Esophagus muscularis mucosa (tissue), 4 donors: ENCODE results near the gene TPSAB1. TPM values are rescaled to one million over a fixed set of nuclear protein-coding genes. Genes with fewer than 3 reads are reported as not detected.

Experiments
- DNase-seq: peaks from one replicate; pipeline ENCODE4 v3.0.0-alpha.2; 2017; ENCODE audit errors: extremely low spot score
- H3K27ac ChIP-seq, 4 donors: fragments of 200-600 bp; sonication (generic); replicated peaks in 1 of 4; 1 replicate in 3 of 4; 2 replicates in 1 of 4; pipeline ENCODE4 v1.5.1; 2016 to 2019; ENCODE audit warnings: mild to moderate bottlenecking in 1 of 4
- H3K27me3 ChIP-seq, 4 donors: fragments of 200-600 bp; sonication (generic); one replicate each; pipeline versions ENCODE4 v1.5.1 to v1.6.0; 2016 to 2019
- H3K36me3 ChIP-seq, 4 donors: fragments of 200-600 bp; sonication (generic); one replicate each; pipeline ENCODE4 v1.5.1; 2016 to 2019
- H3K4me1 ChIP-seq, 4 donors: fragments of 200-600 bp; sonication (generic); one replicate each; pipeline ENCODE4 v1.5.1; 2016 to 2019
- H3K4me3 ChIP-seq, 4 donors: fragments of 200-600 bp; sonication (generic); 1 replicate in 2 of 4; 2 replicates in 2 of 4; pipeline ENCODE4 v1.5.1; 2016 to 2019; ENCODE audit warnings: mild to moderate bottlenecking in 4 of 4, moderate library complexity in 1 of 4
- H3K9me3 ChIP-seq, 4 donors: fragments of 200-600 bp; sonication (generic); 1 replicate in 3 of 4; 2 replicates in 1 of 4; pipeline ENCODE4 v1.5.1; 2016 to 2019
- CTCF ChIP-seq, 3 experiments: fragments of 200-600 bp in 2 of 3; fragments of 450-650 bp in 1 of 3; sonication (generic) in 2 of 3; IDR thresholded peaks; one replicate each; pipeline ENCODE4 v1.5.1; 2017 to 2019; ENCODE audit warnings: antibody characterized with exemption in 3 of 3, mild to moderate bottlenecking in 2 of 3, moderate library complexity in 1 of 3
- EP300 ChIP-seq: sonication (generic); formaldehyde crosslinking; IDR thresholded peaks from one replicate; pipeline ENCODE4 v1.6.1; 2017; ENCODE audit warnings: antibody characterized with exemption
- POLR2A ChIP-seq: fragments of 450-650 bp; IDR thresholded peaks from one replicate; pipeline ENCODE4 v1.6.1; 2017; ENCODE audit warnings: antibody characterized with exemption, moderate library complexity, mild to moderate bottlenecking, low read depth
- POLR2AphosphoS5 ChIP-seq, 2 donors: sonication (generic); formaldehyde crosslinking; IDR thresholded peaks; one replicate each; pipeline ENCODE4 v1.6.1; 2017; ENCODE audit warnings: antibody characterized with exemption in 2 of 2
- WGBS: methylation state at CpG from one replicate; pipeline ENCODE4 v1.1.5; 2018; 5-methylcytosine and 5-hydroxymethylcytosine counted together
- intact Hi-C: fragments of 100-400 bp; cut with DNase I; formaldehyde crosslinking; loops from one replicate; pipeline ENCODE4 v1.15.1; 2023
- total RNA-seq, 4 donors: library from RNA; depleted of rRNA; stranded (reverse); fragments of >200 nt; gene quantifications; one replicate each; pipeline versions ENCODE4 v1.1.0 to v1.2.1, GENCODE V29; 2016

Gene TPSAB1
- total RNA-seq, 4 donors from 2014 or later: 15.6 to 237 (median 126) TPM

DNA sequence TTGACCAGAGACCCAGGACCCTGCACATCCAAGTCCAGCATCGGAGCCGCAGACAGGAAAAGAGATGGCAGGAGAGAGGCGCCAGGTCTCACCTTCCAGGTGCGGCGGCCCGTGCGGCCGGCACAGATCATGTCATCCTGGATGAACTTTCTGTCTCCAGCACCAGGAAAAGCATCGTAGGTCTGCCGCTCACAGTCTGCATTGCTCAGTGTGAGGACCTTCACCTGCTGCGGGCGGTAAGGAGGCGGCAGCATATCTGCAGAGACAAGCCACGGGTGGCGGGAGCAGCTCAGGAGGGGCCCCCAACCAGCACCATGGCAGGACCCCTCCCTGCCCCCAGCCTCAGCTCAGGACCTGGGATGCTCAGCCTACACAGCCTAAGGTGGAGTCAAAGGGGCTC is 33.3 kb downstream of the TPSAB1 start:
- H3K27me3 ChIP-seq: peaks cover 0 to 96% (median 2%) of the 10 kb centered on the region in 4 donors
- WGBS: 95% methylated on average over 11 of the region's 15 CpGs

DNA sequence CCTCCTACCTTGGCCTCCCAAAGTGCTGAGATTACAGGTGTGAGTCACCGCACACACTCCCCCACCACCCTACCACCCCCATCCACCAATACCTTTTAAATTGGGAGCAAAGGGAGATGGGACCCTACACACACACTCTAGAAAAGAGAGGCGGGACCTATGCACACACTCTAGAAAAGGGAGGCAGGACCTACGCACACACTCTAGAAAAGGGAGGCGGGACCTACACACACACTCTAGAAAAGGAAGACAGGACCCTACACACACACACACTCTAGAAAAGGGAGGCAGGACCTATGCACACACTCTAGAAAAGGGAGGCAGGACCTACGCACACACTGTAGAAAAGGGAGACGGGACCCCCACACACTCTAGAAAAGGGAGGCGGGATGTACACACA is 34.3 kb downstream of the TPSAB1 start:
- Histone ChIP-seq H3K27ac (no peak overlapping the region), H3K27me3 (peaks cover 0 to 99% (median 2%) of the 10 kb centered on the region in 4 donors), H3K4me3 (no peak overlapping the region), H3K9me3 (no peaks in the 10 kb centered on the region), H3K36me3 (no peaks in the 10 kb centered on the region), H3K4me1 (peaks cover 0 to 10% (median 9%) of the 10 kb centered on the region in 4 donors)
- 92% methylated on average over 7 of the region's 7 CpGs for WGBS
- no peak for TF ChIP-seq POLR2A
- no peak for TF ChIP-seq CTCF (IDR thresholded peaks at IDR 0.05)
- no peak for TF ChIP-seq POLR2AphosphoS5 (IDR thresholded peaks at IDR 0.05)
- no peak for TF ChIP-seq EP300
- intact Hi-C loops: no loop called here
- DNase-seq: no peak

More for the DNA sequence above, 33.3 kb downstream of the TPSAB1 start:
- H3K4me3 ChIP-seq: no peak overlapping the region
- DNase-seq: no peak
- H3K4me1 ChIP-seq: peaks cover 0 to 10% (median 9%) of the 10 kb centered on the region in 4 donors
- H3K36me3 ChIP-seq: no peaks in the 10 kb centered on the region
- TF ChIP-seq CTCF (IDR thresholded peaks at IDR 0.05): no peak
- no peak for TF ChIP-seq POLR2AphosphoS5 (IDR thresholded peaks at IDR 0.05)
- no peak for TF ChIP-seq POLR2A
- TF ChIP-seq EP300: no peak
- intact Hi-C loops: no loop called here
- no peaks in the 10 kb centered on the region for H3K9me3 ChIP-seq
- no peak overlapping the region for H3K27ac ChIP-seq

DNA sequence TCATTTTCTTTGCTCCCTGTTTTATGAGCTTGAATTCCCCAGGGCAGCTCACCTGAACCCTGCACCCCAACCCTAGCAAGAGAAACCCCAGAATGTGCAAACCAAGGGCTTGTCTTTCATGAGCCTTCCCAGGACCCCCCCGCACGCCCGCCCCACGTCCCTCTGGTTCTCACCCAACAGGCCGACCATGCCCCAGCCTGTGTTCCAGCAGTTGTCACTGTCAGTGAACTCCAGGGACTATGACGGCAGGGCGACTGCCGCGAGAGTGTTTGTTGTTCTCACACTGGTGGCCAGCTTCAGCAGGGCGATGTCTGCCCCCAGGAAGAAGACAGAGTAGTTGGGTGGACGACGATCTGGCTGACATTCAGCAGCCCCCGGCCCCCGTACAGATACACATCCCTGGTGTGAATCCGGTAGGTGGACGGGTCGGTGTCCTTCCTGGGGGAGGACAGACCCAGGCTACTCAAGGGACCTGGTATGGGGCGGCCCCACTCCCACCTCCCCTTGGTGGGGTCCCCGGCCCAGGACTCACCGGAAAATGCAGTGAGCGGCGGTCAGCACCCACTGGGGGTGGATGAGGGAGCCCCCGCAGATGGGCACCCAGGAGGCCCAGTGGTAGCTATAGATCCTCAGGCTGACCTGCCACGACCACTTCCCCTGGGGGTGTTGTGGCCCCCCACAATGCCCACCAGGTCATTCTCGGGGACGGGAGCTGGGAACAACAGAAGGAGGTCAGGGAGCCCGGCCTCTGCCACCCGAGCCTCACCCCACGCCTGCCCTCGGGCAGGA is 35.5 kb downstream of the TPSAB1 start:
- Histone ChIP-seq H3K4me1 (peaks cover 0 to 10% (median 9%) of the 10 kb centered on the region in 4 donors), H3K27me3 (peaks cover 0 to 93% (median 2%) of the 10 kb centered on the region in 4 donors), H3K27ac (no peak overlapping the region), H3K36me3 (no peaks in the 10 kb centered on the region), H3K9me3 (no peaks in the 10 kb centered on the region), H3K4me3 (no peak overlapping the region)
- 63% methylated on average over 18 of the region's 30 CpGs for WGBS
- TF ChIP-seq POLR2A: no peak
- TF ChIP-seq POLR2AphosphoS5 (IDR thresholded peaks at IDR 0.05): no peak
- no peak for TF ChIP-seq EP300
- TF ChIP-seq CTCF (IDR thresholded peaks at IDR 0.05): no peak
- intact Hi-C loops: no loop called here
- no peak for DNase-seq

DNA sequence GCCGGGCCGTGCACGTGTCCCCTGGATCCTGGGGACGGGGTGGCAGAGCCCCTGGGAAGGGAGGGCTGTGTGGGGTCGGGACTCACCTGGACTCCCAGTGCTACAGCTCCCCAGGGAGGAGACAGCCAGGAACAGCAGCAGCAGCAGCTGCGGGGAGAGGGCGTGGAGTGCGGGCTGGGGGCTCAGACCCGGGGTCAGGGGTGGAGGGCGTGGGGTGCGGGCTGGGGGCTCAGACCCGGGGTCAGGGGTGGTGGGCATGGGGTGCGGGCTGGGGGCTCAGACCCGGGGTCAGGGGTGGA is 36.0 kb downstream of the TPSAB1 start:
- H3K27me3 ChIP-seq: peaks cover 0 to 92% (median 2%) of the 10 kb centered on the region in 4 donors
- no peaks in the 10 kb centered on the region for H3K9me3 ChIP-seq
- no peak for TF ChIP-seq POLR2A
- TF ChIP-seq POLR2AphosphoS5 (IDR thresholded peaks at IDR 0.05): no peak
- TF ChIP-seq EP300: no peak
- no peak for TF ChIP-seq CTCF (IDR thresholded peaks at IDR 0.05)
- no peak overlapping the region for H3K4me3 ChIP-seq
- H3K4me1 ChIP-seq: peaks cover 0 to 8% (median 7%) of the 10 kb centered on the region in 4 donors
- no peak for DNase-seq
- intact Hi-C loops: no loop called here
- no peak overlapping the region for H3K27ac ChIP-seq
- H3K36me3 ChIP-seq: no peaks in the 10 kb centered on the region
- WGBS: 67% methylated on average over 7 of the region's 14 CpGs

GRCh38 chr16:1277151-1277598 is 36.7 kb downstream of the TPSAB1 start:
- TF ChIP-seq CTCF (IDR thresholded peaks at IDR 0.05): no peak
- TF ChIP-seq POLR2A: no peak
- no peak for TF ChIP-seq POLR2AphosphoS5 (IDR thresholded peaks at IDR 0.05)
- no peak for TF ChIP-seq EP300
- Histone ChIP-seq H3K27ac (no peak overlapping the region), H3K27me3 (peaks cover 0 to 92% (median 2%) of the 10 kb centered on the region in 4 donors), H3K4me3 (no peak overlapping the region), H3K36me3 (no peaks in the 10 kb centered on the region), H3K4me1 (peaks cover 0 to 2% (median under 1%) of the 10 kb centered on the region in 4 donors), H3K9me3 (no peaks in the 10 kb centered on the region)
- DNase-seq: no peak
- 63% methylated on average over 6 of the region's 19 CpGs for WGBS
- intact Hi-C loops: no loop called here
